ENCODE data around the gene G3BP2.
"Not testable (repeated sequence)": the region's sequence is repeated elsewhere in the genome, so short reads cannot be mapped to it uniquely, and the experiment has no call there.

The G3BP2 gene

GRCh38 chr4:75673027-75673958 lies at the start of gene G3BP2:
TSS of gene G3BP2 (minus strand) at chr4:75673411. CDS start at chr4:75662025, 11,386 bp downstream.
- Mint-ChIP-seq H3K4me1 (peaks cover 42% of the 10 kb centered on the region), H3K27ac (peak within 1 kb of the TSS; percentile 100), H3K4me3 (peak within 1 kb of the TSS; percentile 100), H3K36me3 (peaks cover 43% of the 10 kb centered on the region), H3K9me3 (no peaks in the 10 kb centered on the region)
- DNase-seq (ENCODE audit: low spot score in 2 of 2): peak; percentile 84 to 97
- peak; percentile 97 for ATAC-seq

- H3K4me3 Mint-ChIP-seq: peak overlapping the region; percentile 99
- peaks cover 25% of the 10 kb centered on the region for H3K36me3 Mint-ChIP-seq
- no peaks in the 10 kb centered on the region for H3K9me3 Mint-ChIP-seq
- H3K4me1 Mint-ChIP-seq: peaks cover 31% of the 10 kb centered on the region
- DNase-seq (ENCODE audit: low spot score in 2 of 2): no peak
- H3K27ac Mint-ChIP-seq: peak overlapping the region; percentile 100
- no peak for ATAC-seq
These were observed 49.2 kb upstream of the G3BP2 start for GRCh38 chr4:75722417-75722816.

- Mint-ChIP-seq H3K9me3 (no peaks in the 10 kb centered on the region), H3K4me1 (peaks cover 9% of the 10 kb centered on the region), H3K4me3 (no peak overlapping the region), H3K36me3 (no peaks in the 10 kb centered on the region), H3K27ac (no peak overlapping the region)
- no peak for ATAC-seq
- no peak for DNase-seq (ENCODE audit: low spot score in 2 of 2)
These were observed 45.3 kb upstream of the G3BP2 start for GRCh38 chr4:75718529-75718928.

- ATAC-seq: no peak
- H3K27ac Mint-ChIP-seq: no peak overlapping the region
- no peak overlapping the region for H3K4me3 Mint-ChIP-seq
These were observed 44.2 kb upstream of the G3BP2 start for GRCh38 chr4:75717408-75717807.

GRCh38 chr4:75716054-75716453 lies 42.8 kb upstream of the G3BP2 start:
- H3K4me1 Mint-ChIP-seq; H3K27ac Mint-ChIP-seq; H3K9me3 Mint-ChIP-seq; H3K4me3 Mint-ChIP-seq; DNase-seq (ENCODE audit: low spot score in 2 of 2); H3K36me3 Mint-ChIP-seq; ATAC-seq: not testable (repeated sequence)

More at GRCh38 chr4:75717408-75717807, 44.2 kb upstream of the G3BP2 start:
- Mint-ChIP-seq H3K9me3 (no peaks in the 10 kb centered on the region), H3K4me1 (no peaks in the 10 kb centered on the region), H3K36me3 (no peaks in the 10 kb centered on the region)
- DNase-seq (ENCODE audit: low spot score in 2 of 2): no peak

GRCh38 chr4:75715105-75715799 lies 42.0 kb upstream of the G3BP2 start:
- H3K27ac Mint-ChIP-seq: no peak overlapping the region
- no peak for ATAC-seq
- no peaks in the 10 kb centered on the region for H3K4me1 Mint-ChIP-seq

GRCh38 chr4:75714704-75715103 lies 41.5 kb upstream of the G3BP2 start:
- Mint-ChIP-seq H3K36me3 (no peaks in the 10 kb centered on the region), H3K4me3 (no peak overlapping the region), H3K9me3 (no peaks in the 10 kb centered on the region), H3K4me1 (no peaks in the 10 kb centered on the region), H3K27ac (no peak overlapping the region)
- no peak for DNase-seq (ENCODE audit: low spot score in 2 of 2)
- ATAC-seq: no peak

More at GRCh38 chr4:75715105-75715799, 42.0 kb upstream of the G3BP2 start:
- Mint-ChIP-seq H3K4me3 (no peak overlapping the region), H3K9me3 (no peaks in the 10 kb centered on the region), H3K36me3 (no peaks in the 10 kb centered on the region)
- no peak for DNase-seq (ENCODE audit: low spot score in 2 of 2)

- H3K27ac Mint-ChIP-seq: no peak overlapping the region
- H3K4me3 Mint-ChIP-seq: no peak overlapping the region
- H3K4me1 Mint-ChIP-seq: no peaks in the 10 kb centered on the region
- no peak for ATAC-seq
- no peaks in the 10 kb centered on the region for H3K36me3 Mint-ChIP-seq
- no peak for DNase-seq (ENCODE audit: low spot score in 2 of 2)
- no peaks in the 10 kb centered on the region for H3K9me3 Mint-ChIP-seq
These were observed 40.8 kb upstream of the G3BP2 start for GRCh38 chr4:75714011-75714410.

GRCh38 chr4:75710246-75710645 lies 37.0 kb upstream of the G3BP2 start:
- Mint-ChIP-seq H3K4me3 (no peak overlapping the region), H3K9me3 (no peaks in the 10 kb centered on the region), H3K4me1 (no peaks in the 10 kb centered on the region), H3K36me3 (no peaks in the 10 kb centered on the region), H3K27ac (no peak overlapping the region)
- DNase-seq (ENCODE audit: low spot score in 2 of 2): no peak
- ATAC-seq: no peak

GRCh38 chr4:75708218-75708691 lies 35.0 kb upstream of the G3BP2 start:
- H3K4me1 Mint-ChIP-seq: no peaks in the 10 kb centered on the region
- DNase-seq (ENCODE audit: low spot score in 2 of 2) (no peak), ATAC-seq (peak; percentile 93)
- H3K9me3 Mint-ChIP-seq: no peaks in the 10 kb centered on the region
- H3K4me3 Mint-ChIP-seq: no peak overlapping the region
- H3K36me3 Mint-ChIP-seq: no peaks in the 10 kb centered on the region
- H3K27ac Mint-ChIP-seq: no peak overlapping the region

- ATAC-seq (no peak), DNase-seq (ENCODE audit: low spot score in 2 of 2) (no peak)
- Mint-ChIP-seq H3K4me1 (no peaks in the 10 kb centered on the region), H3K4me3 (no peak overlapping the region), H3K27ac (no peak overlapping the region), H3K9me3 (no peaks in the 10 kb centered on the region), H3K36me3 (no peaks in the 10 kb centered on the region)
These were observed 32.2 kb upstream of the G3BP2 start for GRCh38 chr4:75705198-75705977.

- H3K9me3 Mint-ChIP-seq: no peaks in the 10 kb centered on the region
- no peak overlapping the region for H3K27ac Mint-ChIP-seq
- no peak overlapping the region for H3K4me3 Mint-ChIP-seq
- peaks cover 6% of the 10 kb centered on the region for H3K36me3 Mint-ChIP-seq
- H3K4me1 Mint-ChIP-seq: peaks cover 17% of the 10 kb centered on the region
- ATAC-seq (no peak), DNase-seq (ENCODE audit: low spot score in 2 of 2) (no peak)
These were observed 29.8 kb upstream of the G3BP2 start for GRCh38 chr4:75702919-75703411.

- H3K36me3 Mint-ChIP-seq: peaks cover 6% of the 10 kb centered on the region
- H3K27ac Mint-ChIP-seq: peak overlapping the region; percentile 95
- H3K9me3 Mint-ChIP-seq: no peaks in the 10 kb centered on the region
- peaks cover 20% of the 10 kb centered on the region for H3K4me1 Mint-ChIP-seq
- ATAC-seq: peak; percentile 79
- DNase-seq (ENCODE audit: low spot score in 2 of 2): no peak
- H3K4me3 Mint-ChIP-seq: peak overlapping the region; percentile 65
These were observed 26.1 kb upstream of the G3BP2 start for GRCh38 chr4:75699299-75699698.

GRCh38 chr4:75698963-75699228 lies 25.7 kb upstream of the G3BP2 start:
- H3K4me1 Mint-ChIP-seq: peaks cover 20% of the 10 kb centered on the region
- H3K27ac Mint-ChIP-seq: peak overlapping the region; percentile 95
- no peaks in the 10 kb centered on the region for H3K9me3 Mint-ChIP-seq
- ATAC-seq: peak; percentile 73
- peak overlapping the region; percentile 65 for H3K4me3 Mint-ChIP-seq
- H3K36me3 Mint-ChIP-seq: peaks cover 6% of the 10 kb centered on the region
- no peak for DNase-seq (ENCODE audit: low spot score in 2 of 2)

All from stimulated activated effector memory CD8-positive, alpha-beta T cell treated with anti-CD3 and anti-CD28 coated beads, Interleukin-12 subunit alpha, Interleukin-12 subunit beta, amount 100 ng/mL, for 72 hours (primary cell).